ENCODE measurements around the gene S1PR5.
"Not testable (repeated sequence)": the region's sequence is repeated elsewhere in the genome, so short reads cannot be mapped to it uniquely, and the experiment has no call there.

Gene S1PR5

GRCh38 chr19:10546817-10547216 lies 29.6 kb upstream of the S1PR5 start:
- Histone ChIP-seq H3K36me3 (peaks cover 67% of the 10 kb centered on the region), H3K4me1 (peaks cover 52% of the 10 kb centered on the region), H3K27me3 (no peaks in the 10 kb centered on the region), H3K9ac (peak overlapping the region; percentile 35; the same call in 1 of the 2 replicates), H3K4me3 (no peak overlapping the region), H3K9me3 (no peaks in the 10 kb centered on the region), H3K27ac (peak overlapping the region; percentile 41; the same call in 1 of the 2 replicates), H3K4me2 (no peak overlapping the region), H4K20me1 (peaks cover 39% of the 10 kb centered on the region; the same call in 1 of the 2 replicates)
- no peak for TF ChIP-seq Cebpa-rat (IDR thresholded peaks at IDR 0.05)

DNA sequence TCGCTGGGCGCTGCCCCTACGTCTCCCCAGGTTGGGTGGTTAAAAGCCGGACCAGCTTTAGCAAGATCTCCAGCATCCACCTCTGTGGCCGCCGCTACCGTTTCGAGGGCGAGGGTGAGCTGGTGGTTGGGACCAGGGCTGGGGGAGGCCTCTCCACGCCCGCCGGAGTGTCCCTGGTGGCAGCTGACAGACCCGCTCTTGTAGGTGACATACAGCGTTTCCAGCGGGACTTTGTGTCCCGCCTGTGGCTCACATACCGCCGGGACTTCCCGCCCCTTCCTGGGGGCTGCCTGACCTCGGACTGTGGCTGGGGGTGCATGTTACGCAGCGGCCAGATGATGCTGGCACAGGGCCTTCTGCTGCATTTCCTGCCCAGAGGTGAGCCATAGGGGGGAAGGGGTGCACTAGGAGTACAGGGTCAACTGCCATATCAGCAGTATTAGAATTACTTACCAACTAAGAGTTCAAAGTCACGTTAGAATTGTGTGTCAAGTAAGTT lies 27.6 kb upstream of the S1PR5 start:
- peaks cover 47% of the 10 kb centered on the region for H3K36me3 ChIP-seq
- peak overlapping the region; percentile 98 for H3K9ac ChIP-seq
- peak overlapping the region; percentile 98 for H3K4me2 ChIP-seq
- H3K4me1 ChIP-seq, result peaks cover 40% of the 10 kb centered on the region
- peak overlapping the region; percentile 98 for H3K27ac ChIP-seq
- no peaks in the 10 kb centered on the region for H3K27me3 ChIP-seq
- H3K9me3 ChIP-seq, result no peaks in the 10 kb centered on the region
- peaks cover 39% of the 10 kb centered on the region; the same call in 1 of the 2 replicates for H4K20me1 ChIP-seq
- no peak for TF ChIP-seq Cebpa-rat (IDR thresholded peaks at IDR 0.05)
- H3K4me3 ChIP-seq, result peak overlapping the region; percentile 89

DNA sequence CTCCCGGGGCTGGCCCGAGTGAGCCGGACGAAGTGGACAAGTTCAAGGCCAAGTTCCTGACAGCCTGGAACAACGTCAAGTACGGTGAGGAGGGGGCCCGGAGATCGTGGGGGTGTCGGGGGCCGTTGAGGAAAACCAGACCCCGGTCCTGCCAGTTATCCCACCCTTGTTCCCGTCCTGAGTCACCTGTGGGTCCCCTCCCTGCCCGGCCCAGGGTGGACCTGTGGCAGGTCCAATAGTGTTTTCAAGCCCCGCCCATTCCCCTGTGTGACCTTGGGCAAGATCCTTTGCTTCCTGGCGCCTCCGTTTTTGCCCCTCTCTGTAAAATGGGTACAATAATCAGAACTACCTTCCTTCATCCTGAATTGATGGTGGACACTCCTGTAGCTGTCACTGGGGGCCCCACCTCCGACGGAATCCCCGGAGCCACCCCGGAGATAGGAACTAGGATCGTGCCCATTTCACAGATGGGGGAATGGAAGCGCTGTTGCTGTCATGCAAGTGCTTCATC lies 27.1 kb upstream of the S1PR5 start:
- TF ChIP-seq Cebpa-rat (IDR thresholded peaks at IDR 0.05), result no peak
- peaks cover 39% of the 10 kb centered on the region; the same call in 1 of the 2 replicates for H4K20me1 ChIP-seq
- peaks cover 40% of the 10 kb centered on the region for H3K4me1 ChIP-seq
- no peaks in the 10 kb centered on the region for H3K9me3 ChIP-seq
- H3K4me2 ChIP-seq, result peak overlapping the region; percentile 98
- peak overlapping the region; percentile 98 for H3K27ac ChIP-seq
- peak overlapping the region; percentile 98 for H3K9ac ChIP-seq
- H3K4me3 ChIP-seq, result peak overlapping the region; percentile 89
- H3K36me3 ChIP-seq, result peaks cover 42% of the 10 kb centered on the region
- no peaks in the 10 kb centered on the region for H3K27me3 ChIP-seq

GRCh38 chr19:10543420-10544241 lies 26.4 kb upstream of the S1PR5 start, which contains the start of gene ATG4D:
Gene ATG4D (plus strand): TSS chr19:10543904. CDS start chr19:10544091, 187 bp downstream.
- H3K4me3 ChIP-seq, result peak within 1 kb of the TSS; percentile 89
- H3K27me3 ChIP-seq, result no peaks in the 10 kb centered on the region
- H3K27ac ChIP-seq, result peak within 1 kb of the TSS; percentile 98
- H4K20me1 ChIP-seq, result peaks cover 35% of the 10 kb centered on the region; the same call in 1 of the 2 replicates
- peaks cover 40% of the 10 kb centered on the region for H3K4me1 ChIP-seq
- no peak for TF ChIP-seq Cebpa-rat (IDR thresholded peaks at IDR 0.05)
- H3K9me3 ChIP-seq, result no peaks in the 10 kb centered on the region
- peak within 1 kb of the TSS; percentile 98 for H3K9ac ChIP-seq
- H3K4me2 ChIP-seq, result peak within 1 kb of the TSS; percentile 98
- H3K36me3 ChIP-seq, result peaks cover 35% of the 10 kb centered on the region

DNA sequence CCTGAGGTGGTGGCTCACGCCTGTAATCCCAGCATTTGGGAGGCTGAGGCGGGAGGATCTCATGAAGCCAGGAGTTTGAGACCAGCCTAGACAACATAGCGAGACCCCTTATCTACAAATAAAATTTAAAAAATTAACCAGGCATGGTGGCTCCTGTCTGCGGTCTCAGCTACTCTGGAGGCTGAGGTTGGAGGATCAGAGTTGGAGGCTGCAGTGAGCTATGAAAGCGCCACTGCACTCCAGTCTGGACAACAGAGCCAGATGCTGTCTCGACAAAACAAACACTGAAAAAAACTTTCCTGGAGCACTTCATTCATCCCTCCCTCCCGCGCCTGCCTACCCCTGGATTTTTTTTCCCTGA lies 25.8 kb upstream of the S1PR5 start:
- H3K27ac ChIP-seq, result peak overlapping the region; percentile 98; the same call in 1 of the 2 replicates

GRCh38 chr19:10539016-10539415 lies 21.8 kb upstream of the S1PR5 start:
- H4K20me1 ChIP-seq, H3K36me3 ChIP-seq, H3K4me2 ChIP-seq, H3K9me3 ChIP-seq, H3K27me3 ChIP-seq, H3K4me3 ChIP-seq, H3K27ac ChIP-seq, H3K9ac ChIP-seq: not testable (repeated sequence)
- peaks cover 31% of the 10 kb centered on the region for H3K4me1 ChIP-seq

More for the DNA sequence above, 25.8 kb upstream of the S1PR5 start:
- peak overlapping the region; percentile 89 for H3K4me3 ChIP-seq
- H3K27me3 ChIP-seq, result no peaks in the 10 kb centered on the region
- peaks cover 40% of the 10 kb centered on the region for H3K4me1 ChIP-seq
- no peak for TF ChIP-seq Cebpa-rat (IDR thresholded peaks at IDR 0.05)
- H3K9me3 ChIP-seq, result no peaks in the 10 kb centered on the region
- peak overlapping the region; percentile 79 for H3K4me2 ChIP-seq
- peaks cover 29% of the 10 kb centered on the region for H3K36me3 ChIP-seq
- peak overlapping the region; percentile 98; the same call in 1 of the 2 replicates for H3K9ac ChIP-seq
- peaks cover 30% of the 10 kb centered on the region; the same call in 1 of the 2 replicates for H4K20me1 ChIP-seq

- H3K4me1 ChIP-seq, result peaks cover 30% of the 10 kb centered on the region
- no peak for TF ChIP-seq Cebpa-rat (IDR thresholded peaks at IDR 0.05)
- no peak overlapping the region for H3K27ac ChIP-seq
- no peak overlapping the region for H3K4me2 ChIP-seq
- no peaks in the 10 kb centered on the region for H4K20me1 ChIP-seq
- no peaks in the 10 kb centered on the region for H3K36me3 ChIP-seq
- H3K4me3 ChIP-seq, result no peak overlapping the region
- no peaks in the 10 kb centered on the region for H3K27me3 ChIP-seq
- no peak overlapping the region for H3K9ac ChIP-seq
- no peaks in the 10 kb centered on the region for H3K9me3 ChIP-seq
Observed at GRCh38 chr19:10538204-10538983, 21.1 kb upstream of the S1PR5 start.

DNA sequence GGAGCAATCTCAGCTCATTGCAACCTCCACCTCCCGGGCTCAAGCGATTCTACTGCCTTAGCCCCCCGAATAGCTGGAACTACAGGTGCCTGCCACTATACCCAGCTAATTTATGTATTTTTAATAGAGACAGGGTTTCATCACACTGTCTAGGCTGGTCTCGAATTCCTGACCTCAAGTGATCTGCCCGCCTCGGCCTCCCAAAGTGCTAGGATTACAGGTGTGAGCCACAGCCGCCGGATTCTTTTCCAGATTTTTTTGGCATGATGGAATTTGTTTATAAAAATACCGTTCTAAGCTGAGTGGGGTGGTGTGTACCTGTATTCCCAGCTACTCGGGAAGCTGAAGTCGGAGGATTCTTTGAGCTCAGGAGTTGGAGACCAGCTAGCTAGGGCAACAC lies 20.4 kb upstream of the S1PR5 start:
- H3K36me3 ChIP-seq, result no peaks in the 10 kb centered on the region
- peaks cover 23% of the 10 kb centered on the region for H3K4me1 ChIP-seq

GRCh38 chr19:10535613-10536012 lies 18.4 kb upstream of the S1PR5 start:
- no peaks in the 10 kb centered on the region for H3K9me3 ChIP-seq
- H3K4me2 ChIP-seq, result no peak overlapping the region
- no peaks in the 10 kb centered on the region for H4K20me1 ChIP-seq
- 0 out of 2 replicates have a peak, but pooled peaks cover 8% of the 10 kb centered on the region for H3K4me1 ChIP-seq
- no peak overlapping the region for H3K27ac ChIP-seq
- H3K36me3 ChIP-seq, result no peaks in the 10 kb centered on the region
- no peak overlapping the region for H3K9ac ChIP-seq
- H3K4me3 ChIP-seq, result no peak overlapping the region
- H3K27me3 ChIP-seq, result no peaks in the 10 kb centered on the region
- TF ChIP-seq Cebpa-rat (IDR thresholded peaks at IDR 0.05), result no peak

More for the DNA sequence above, 20.4 kb upstream of the S1PR5 start:
- H3K4me3 ChIP-seq, result no peak overlapping the region
- H4K20me1 ChIP-seq, result no peaks in the 10 kb centered on the region
- H3K27me3 ChIP-seq, result no peaks in the 10 kb centered on the region
- H3K9me3 ChIP-seq, result no peaks in the 10 kb centered on the region
- TF ChIP-seq Cebpa-rat (IDR thresholded peaks at IDR 0.05), result no peak
- H3K9ac ChIP-seq, result no peak overlapping the region
- H3K4me2 ChIP-seq, result no peak overlapping the region
- no peak overlapping the region for H3K27ac ChIP-seq
